ENCODE measurements around the gene SEPTIN5.
"Not testable (repeated sequence)": the region's sequence is repeated elsewhere in the genome, so short reads cannot be mapped to it uniquely, and the experiment has no call there.

SEPTIN5 gene

DNA sequence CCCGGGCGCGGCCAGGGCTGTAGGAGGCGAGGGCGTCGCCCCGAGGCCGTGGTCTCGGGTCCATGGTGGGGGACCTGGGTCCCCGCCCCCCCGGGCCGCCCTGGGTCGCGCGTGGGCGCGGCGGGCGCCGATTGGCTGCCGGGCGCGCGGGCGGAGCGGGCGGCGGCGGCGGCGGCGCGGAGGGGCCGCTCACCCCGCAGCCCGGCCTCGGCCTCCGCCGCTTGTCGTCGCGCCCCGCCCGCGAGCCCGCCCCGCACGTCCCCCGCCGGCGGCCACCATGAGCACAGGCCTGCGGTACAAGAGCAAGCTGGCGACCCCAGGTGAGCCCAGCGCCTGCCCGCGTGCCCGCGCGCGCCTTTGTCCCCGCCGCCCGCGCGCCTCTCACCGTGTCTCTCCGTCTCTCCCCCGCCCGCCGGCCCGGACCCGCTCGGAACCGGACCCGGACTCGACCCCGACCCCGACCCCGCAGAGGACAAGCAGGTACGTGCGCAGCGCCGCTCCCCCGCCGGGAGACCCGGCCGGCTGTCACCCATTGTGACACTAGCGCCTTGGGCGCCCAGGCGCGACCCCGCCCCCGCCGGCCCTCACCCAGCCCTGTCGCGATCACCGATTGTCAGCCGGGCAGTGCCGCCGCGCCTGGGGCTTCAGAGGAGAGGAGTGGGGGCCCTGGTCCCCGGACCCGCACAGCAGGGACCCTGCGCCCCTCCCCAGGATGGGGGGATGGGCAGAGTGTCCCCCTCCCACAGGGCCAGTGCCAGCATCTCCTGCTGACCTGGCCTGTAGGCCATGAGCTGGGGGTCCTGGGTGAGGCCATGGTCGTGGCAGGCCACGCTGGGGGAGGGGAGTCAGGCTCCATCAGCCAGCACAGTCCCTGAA lies at the start of gene SEPTIN5:
Gene SEPTIN5, plus strand, starts transcription at position 192 of the 876 bp plus-strand sequence. Its CDS starts 86 bp downstream, at position 278.
- no peak for DNase-seq

DNA sequence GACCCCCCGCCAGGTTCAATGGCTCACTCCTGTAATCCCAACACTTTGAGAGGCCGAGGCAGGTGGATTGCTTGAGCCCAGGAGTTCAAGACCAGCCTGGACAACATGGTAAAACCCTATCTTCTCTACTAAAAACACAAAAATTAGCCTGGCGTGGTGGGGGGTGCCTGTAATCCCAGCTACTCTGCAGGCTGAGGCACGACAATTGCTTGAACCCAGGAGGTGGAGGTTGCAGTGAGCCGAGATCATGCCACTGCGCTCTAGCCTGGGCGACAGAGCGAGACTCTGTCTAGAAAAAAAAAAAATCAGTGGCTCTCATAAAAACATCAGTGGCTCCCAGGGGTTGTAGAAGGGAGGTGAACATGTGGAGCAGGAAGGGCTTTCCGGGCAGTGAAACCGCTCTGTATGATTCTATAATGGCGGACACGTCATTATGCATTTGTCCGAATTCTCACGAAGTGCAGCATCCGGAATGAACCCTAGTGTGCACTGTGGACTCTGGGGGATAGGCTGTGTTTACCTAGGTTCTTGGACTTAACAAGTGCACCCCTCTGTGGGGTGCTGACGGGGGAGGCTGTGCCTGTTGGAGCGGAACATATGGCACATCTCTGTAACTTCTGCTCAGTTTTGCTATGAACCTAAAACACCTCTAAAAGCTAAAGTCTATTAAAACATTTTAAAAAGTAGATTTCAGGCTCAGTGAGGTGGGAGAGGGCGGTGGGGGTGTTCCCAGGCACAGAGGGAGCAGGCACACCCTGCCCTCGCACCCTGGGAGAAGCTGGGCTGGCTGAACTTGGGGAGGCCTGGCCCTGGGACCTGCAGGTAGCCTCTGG lies 49.1 kb upstream of the SEPTIN5 start:
- DNase-seq = no peak

- DNase-seq = no peak
Measured at GRCh38 chr22:19665784-19666672, 48.3 kb upstream of the SEPTIN5 start.

DNA sequence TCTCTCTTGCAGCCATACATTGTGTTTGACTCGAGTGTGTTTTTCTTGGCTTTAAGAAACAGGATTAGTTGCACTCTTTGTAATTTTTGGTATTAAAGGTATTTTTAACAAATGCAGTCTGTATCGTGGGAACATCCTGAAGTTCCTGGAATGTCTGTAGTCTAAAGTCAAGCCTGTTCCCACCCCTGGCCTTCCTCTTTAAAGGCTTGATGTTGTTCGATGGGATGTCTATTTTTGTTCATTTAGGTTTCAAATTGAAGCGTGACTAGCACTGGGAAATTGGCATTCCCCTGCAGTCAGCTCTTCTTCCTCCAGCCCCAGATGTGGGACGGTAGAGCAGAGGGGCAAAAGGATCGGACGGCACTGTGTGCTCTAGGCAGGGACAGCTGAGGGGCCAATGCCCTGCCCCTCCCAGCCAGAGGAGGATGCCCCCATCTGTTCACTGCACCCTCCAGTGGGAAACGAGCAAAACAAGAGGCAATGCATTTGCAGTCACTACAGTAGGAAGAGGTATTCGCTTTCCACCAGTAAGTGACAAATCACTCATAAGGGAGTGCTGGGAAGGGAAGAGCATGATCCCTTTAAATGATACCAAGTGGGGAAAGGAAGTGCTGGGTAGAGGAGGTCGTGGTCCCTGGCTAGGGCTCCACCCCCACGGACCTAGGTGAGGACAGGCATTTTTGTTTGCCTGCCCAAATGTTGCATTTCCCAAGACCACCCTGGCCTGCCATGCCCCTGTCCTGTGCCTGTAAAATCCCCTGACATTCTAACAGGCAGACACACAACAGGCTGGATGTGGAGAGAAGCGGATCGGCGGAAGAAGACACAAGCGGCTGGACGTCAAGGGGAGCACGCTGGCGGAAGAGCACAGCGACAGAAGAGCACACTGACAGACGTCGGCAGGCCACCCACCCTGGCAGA lies 47.4 kb upstream of the SEPTIN5 start:
- DNase-seq = no peak

GRCh38 chr22:19667872-19668740 lies 46.2 kb upstream of the SEPTIN5 start:
- DNase-seq = no peak

DNA sequence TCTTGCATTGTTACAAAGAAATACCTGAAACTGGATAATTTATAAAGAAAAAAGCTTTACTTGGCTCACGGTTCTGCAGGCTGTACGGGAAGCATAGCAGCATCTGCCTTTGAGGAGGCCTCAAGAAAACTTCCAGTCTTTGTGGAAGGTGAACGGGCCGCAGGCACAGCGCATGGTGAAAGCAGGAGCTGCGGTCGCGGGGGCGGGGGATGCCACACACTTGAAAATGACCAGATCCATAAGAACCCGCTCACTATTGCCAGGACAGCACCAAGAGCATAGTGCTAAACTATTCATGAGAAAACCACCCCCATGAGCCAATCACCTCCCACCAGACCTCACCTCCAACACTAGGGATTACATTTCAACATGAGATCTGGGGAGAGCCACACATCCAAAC lies 45.6 kb upstream of the SEPTIN5 start:
- DNase-seq = no peak

GRCh38 chr22:19669570-19669969 lies 44.7 kb upstream of the SEPTIN5 start:
- DNase-seq = no peak

DNA sequence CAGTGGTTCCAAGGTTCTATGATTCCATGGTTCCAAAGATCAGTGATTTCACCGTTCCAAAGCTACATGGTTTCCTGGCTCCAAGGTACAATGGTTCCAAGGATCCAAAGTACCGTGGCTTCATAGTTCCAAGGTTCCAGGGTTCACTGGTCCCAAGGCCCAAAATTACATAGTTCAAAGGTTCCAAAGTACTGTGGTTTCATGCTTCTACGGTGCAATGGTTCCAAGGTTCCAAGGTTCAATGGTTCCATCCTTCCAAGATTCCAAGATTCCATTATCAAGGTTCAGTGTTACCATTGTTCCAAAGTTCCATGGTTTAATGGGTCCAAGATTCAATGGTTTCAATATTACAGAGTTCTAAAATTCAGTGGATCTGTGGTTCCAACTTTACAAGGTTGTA lies 43.0 kb upstream of the SEPTIN5 start:
- no peak for DNase-seq

- DNase-seq = no peak
Measured at GRCh38 chr22:19672054-19672776, 42.1 kb upstream of the SEPTIN5 start.

GRCh38 chr22:19673660-19674059 lies 40.6 kb upstream of the SEPTIN5 start:
- DNase-seq = no peak

GRCh38 chr22:19674129-19674928 lies 40.0 kb upstream of the SEPTIN5 start:
- DNase-seq = no peak

GRCh38 chr22:19674929-19675253 lies 39.4 kb upstream of the SEPTIN5 start:
- no peak for DNase-seq

- no peak for DNase-seq
Measured at GRCh38 chr22:19675428-19675827, 38.9 kb upstream of the SEPTIN5 start.

- DNase-seq = not testable (repeated sequence)
Measured at GRCh38 chr22:19676437-19676836, 37.9 kb upstream of the SEPTIN5 start.

DNA sequence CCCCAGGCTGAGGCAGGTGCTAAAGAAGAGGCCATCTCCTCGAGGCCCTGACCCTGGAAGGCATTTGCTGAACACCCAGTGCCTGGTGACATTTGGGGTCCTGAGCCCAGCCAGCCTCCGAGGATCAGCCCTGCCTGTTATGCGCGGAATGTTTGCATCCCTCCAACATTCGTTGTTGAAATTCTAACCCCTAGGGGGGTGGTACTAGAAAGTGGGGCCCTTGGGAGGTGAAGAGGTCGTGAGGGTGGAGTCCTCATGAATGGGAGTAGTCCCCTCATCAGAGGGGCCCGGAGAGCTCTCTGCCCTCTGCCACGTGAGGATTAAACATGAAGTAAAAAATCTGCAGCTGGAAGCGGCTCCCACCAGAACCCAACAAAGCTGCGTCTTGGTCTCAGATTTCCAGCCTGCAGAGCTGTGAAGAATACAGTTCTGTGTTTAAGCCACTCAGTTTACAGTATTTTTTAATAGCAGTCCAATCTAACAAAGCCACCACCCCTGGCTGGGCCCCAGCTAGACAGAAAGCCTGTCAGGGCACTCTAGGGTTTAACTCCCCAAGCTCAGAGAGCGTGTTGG lies 35.3 kb upstream of the SEPTIN5 start:
- no peak for DNase-seq

GRCh38 chr22:19679522-19680101 lies 34.7 kb upstream of the SEPTIN5 start:
- DNase-seq = no peak

- no peak for DNase-seq
Measured at GRCh38 chr22:19680287-19680881, 33.9 kb upstream of the SEPTIN5 start.

All from GDM1 (cell line).